Gastroesophageal sphincter (tissue), 3 donors: Measurements from ENCODE around the gene ETV4.

Source experiments
- CTCF ChIP-seq, 4 experiments: fragments of 200-600 bp in 2 of 4; fragments of 450-650 bp in 2 of 4; sonication (generic) in 1 of 4; IDR thresholded peaks; one replicate each; pipeline ENCODE4 v1.5.1; 2017 to 2019; ENCODE audit warnings: antibody characterized with exemption in 4 of 4, mild to moderate bottlenecking in 2 of 4, moderate library complexity in 2 of 4
- POLR2A ChIP-seq, 2 donors: fragments of 450-650 bp; IDR thresholded peaks; one replicate each; pipeline ENCODE4 v1.6.1; 2017; ENCODE audit warnings: antibody characterized with exemption in 2 of 2, mild to moderate bottlenecking in 2 of 2, moderate library complexity in 1 of 2

DNA sequence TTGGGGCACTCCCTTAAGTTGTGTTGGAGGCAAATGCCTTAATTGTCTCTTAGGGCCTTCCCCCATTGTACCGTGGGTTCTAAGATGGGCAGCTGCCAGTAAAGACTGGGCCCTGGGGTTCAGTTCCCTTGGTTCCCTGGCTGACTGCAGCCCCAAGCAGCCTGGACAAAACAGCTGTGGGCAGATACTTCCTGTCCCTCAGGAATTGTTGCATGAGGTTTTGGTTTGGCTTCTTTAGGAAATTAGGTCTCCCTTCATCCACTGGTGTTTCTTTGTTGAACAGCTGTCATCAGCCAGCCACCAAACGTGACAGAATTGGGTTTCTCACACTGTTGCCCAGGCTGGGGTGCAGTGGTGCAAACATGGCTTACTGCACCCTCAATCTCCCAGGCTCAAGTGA lies 42.0 kb upstream of the ETV4 start:
- TF ChIP-seq POLR2A (IDR thresholded peaks at IDR 0.05) (no peak), CTCF (IDR thresholded peaks at IDR 0.05) (no peak)
